ENCODE data around the gene PLCB4.

Gene PLCB4

DNA sequence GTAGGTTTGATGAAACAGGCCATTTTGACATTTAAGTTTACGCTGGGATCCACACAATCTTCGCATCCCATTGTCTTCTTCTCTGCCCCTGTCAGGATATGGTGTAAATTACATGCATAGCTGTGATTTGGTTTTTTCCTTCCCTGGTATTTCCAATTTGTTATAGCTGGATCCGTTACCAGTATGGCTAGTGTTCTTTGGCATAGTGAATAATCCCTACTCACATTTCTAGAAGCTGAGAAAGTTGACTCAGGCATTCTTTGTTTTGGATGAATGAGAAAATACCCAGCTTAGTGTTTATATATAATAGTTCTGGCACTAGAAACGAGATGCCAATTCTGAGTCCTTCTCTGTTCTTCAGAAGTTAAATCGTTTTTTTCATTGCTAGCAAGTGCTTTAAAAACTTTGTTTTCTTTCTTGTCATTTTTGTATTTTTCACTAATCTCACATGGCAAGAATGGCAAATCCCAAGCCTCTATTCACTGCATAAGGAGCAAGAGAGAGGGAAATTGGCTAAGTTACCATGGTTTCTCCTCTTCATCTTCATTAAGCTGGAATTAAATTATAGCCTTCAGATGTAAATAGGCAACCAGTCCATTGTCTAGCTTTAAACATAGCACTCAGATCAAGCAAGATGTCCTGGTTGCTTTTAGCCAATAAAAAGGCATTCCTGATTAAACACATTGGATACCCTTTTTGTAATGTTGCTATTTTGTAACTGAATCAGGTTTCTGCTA, 353.6 kb downstream of the PLCB4 start:
- no peaks in the 10 kb centered on the region for H3K9me3 ChIP-seq (ENCODE audit: insufficient read depth, low read length)
- H3K79me2 ChIP-seq (ENCODE audit: insufficient read depth, low read length), result no peaks in the 10 kb centered on the region
- H3K27me3 ChIP-seq (ENCODE audit: low read length), result no peaks in the 10 kb centered on the region
- H3K4me3 ChIP-seq (ENCODE audit: insufficient read depth, low read length, poor library complexity, severe bottlenecking), result no peak overlapping the region
- H3K4me2 ChIP-seq (ENCODE audit: low read depth, low read length, poor library complexity, severe bottlenecking), result no peak overlapping the region
- H3K9me2 ChIP-seq (replicated peaks; ENCODE audit: insufficient read depth, low read length), result no peaks in the 10 kb centered on the region
- TF ChIP-seq EZH2phosphoT487 (conservative IDR thresholded peaks at IDR 0.05; ENCODE audit: low read length), result no peak
- TF ChIP-seq CTCF (IDR thresholded peaks at IDR 0.05; ENCODE audit: insufficient read depth, low read length, poor library complexity, severe bottlenecking), result no peak
- no peak overlapping the region for H2AFZ ChIP-seq (ENCODE audit: low read depth, low read length, severe bottlenecking)
- no peak overlapping the region for H3K27ac ChIP-seq (ENCODE audit: low read depth, low read length)
- no peaks in the 10 kb centered on the region for H3K36me3 ChIP-seq (ENCODE audit: low read length)
- H4K20me1 ChIP-seq (ENCODE audit: low read depth, low read length), result no peaks in the 10 kb centered on the region
- H3K9ac ChIP-seq (ENCODE audit: low read length), result no peak overlapping the region
- H3F3A ChIP-seq (ENCODE audit: insufficient read depth), result no peaks in the 10 kb centered on the region

- Histone ChIP-seq H3F3A (ENCODE audit: insufficient read depth) (no peaks in the 10 kb centered on the region), H3K27me3 (ENCODE audit: low read length) (no peaks in the 10 kb centered on the region), H3K9ac (ENCODE audit: low read length) (no peak overlapping the region), H3K27ac (ENCODE audit: low read depth, low read length) (no peak overlapping the region), H4K20me1 (ENCODE audit: low read depth, low read length) (no peaks in the 10 kb centered on the region), H3K4me3 (ENCODE audit: insufficient read depth, low read length, poor library complexity, severe bottlenecking) (no peak overlapping the region), H3K4me2 (ENCODE audit: low read depth, low read length, poor library complexity, severe bottlenecking) (no peak overlapping the region), H3K9me3 (ENCODE audit: insufficient read depth, low read length) (no peaks in the 10 kb centered on the region), H3K36me3 (ENCODE audit: low read length) (no peaks in the 10 kb centered on the region), H2AFZ (ENCODE audit: low read depth, low read length, severe bottlenecking) (no peak overlapping the region), H3K79me2 (ENCODE audit: insufficient read depth, low read length) (no peaks in the 10 kb centered on the region), H3K9me2 (replicated peaks; ENCODE audit: insufficient read depth, low read length) (no peaks in the 10 kb centered on the region)
- TF ChIP-seq EZH2phosphoT487 (conservative IDR thresholded peaks at IDR 0.05; ENCODE audit: low read length), result no peak
- no peak for TF ChIP-seq CTCF (IDR thresholded peaks at IDR 0.05; ENCODE audit: insufficient read depth, low read length, poor library complexity, severe bottlenecking)
These were observed 355.7 kb downstream of the PLCB4 start for GRCh38 chr20:9424551-9424950.

DNA sequence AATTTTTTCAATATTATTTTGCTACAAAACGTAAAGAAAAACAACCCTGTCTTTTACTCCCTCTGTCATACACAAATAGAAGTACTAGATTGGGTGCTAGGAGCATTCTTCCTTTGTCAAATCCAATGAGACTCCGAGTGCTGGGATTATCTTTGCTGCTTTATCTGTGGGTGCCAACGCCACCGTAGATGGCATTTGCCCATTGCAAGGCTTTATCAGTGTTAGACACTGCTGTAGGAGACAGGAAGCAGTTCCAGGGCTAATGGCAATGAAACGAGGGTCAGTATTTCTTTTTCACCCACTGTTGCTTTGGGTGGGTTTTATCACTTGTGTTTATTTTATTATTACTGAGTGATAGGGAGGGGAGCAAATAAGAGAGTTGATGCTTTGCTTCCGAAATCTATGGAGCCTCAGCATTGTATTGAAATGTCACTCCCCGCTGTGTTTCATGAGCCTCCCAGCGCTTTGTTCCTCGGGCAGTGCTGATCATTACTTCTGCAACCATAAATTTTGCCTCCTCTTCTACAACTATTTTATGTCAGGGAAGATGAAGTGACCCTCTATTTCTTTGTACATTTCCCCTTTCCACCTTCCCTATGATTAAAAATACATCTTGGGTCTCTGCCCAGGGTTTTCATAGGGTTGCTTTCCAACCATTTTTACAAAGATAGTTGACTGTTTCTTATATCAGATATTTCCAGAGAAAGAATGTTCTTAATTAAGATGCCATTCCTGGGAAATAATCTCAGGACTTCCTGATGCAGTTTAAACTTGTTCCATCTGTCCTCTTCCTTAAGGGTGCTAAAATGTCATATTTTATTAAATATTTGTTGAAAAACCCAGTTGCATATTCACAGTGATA, 358.8 kb downstream of the PLCB4 start:
- no peaks in the 10 kb centered on the region for H3K36me3 ChIP-seq (ENCODE audit: low read length)
- no peak overlapping the region for H3K4me3 ChIP-seq (ENCODE audit: insufficient read depth, low read length, poor library complexity, severe bottlenecking)
- no peak overlapping the region for H3K27ac ChIP-seq (ENCODE audit: low read depth, low read length)
- no peak overlapping the region for H3K9ac ChIP-seq (ENCODE audit: low read length)
- no peaks in the 10 kb centered on the region for H3F3A ChIP-seq (ENCODE audit: insufficient read depth)
- TF ChIP-seq EZH2phosphoT487 (conservative IDR thresholded peaks at IDR 0.05; ENCODE audit: low read length) (no peak), CTCF (IDR thresholded peaks at IDR 0.05; ENCODE audit: insufficient read depth, low read length, poor library complexity, severe bottlenecking) (no peak)
- H3K27me3 ChIP-seq (ENCODE audit: low read length), result no peaks in the 10 kb centered on the region
- H3K9me2 ChIP-seq (replicated peaks; ENCODE audit: insufficient read depth, low read length), result no peaks in the 10 kb centered on the region
- no peaks in the 10 kb centered on the region for H4K20me1 ChIP-seq (ENCODE audit: low read depth, low read length)
- H3K4me2 ChIP-seq (ENCODE audit: low read depth, low read length, poor library complexity, severe bottlenecking), result no peak overlapping the region
- no peak overlapping the region for H2AFZ ChIP-seq (ENCODE audit: low read depth, low read length, severe bottlenecking)
- H3K79me2 ChIP-seq (ENCODE audit: insufficient read depth, low read length), result no peaks in the 10 kb centered on the region
- H3K9me3 ChIP-seq (ENCODE audit: insufficient read depth, low read length), result no peaks in the 10 kb centered on the region

All from SU-DHL-6 (cell line).